ENCODE data around the gene MOXD1. TPM values are rescaled to one million over a fixed set of nuclear protein-coding genes. Genes with fewer than 3 reads are reported as not detected.

The MOXD1 gene
- total RNA-seq, 1 donor from 2014 or later: 3.8 TPM

- no peak for DNase-seq (ENCODE audit: low spot score)
These were observed 1.8 kb downstream of the MOXD1 start for GRCh38 chr6:132399376-132400074.

GRCh38 chr6:132395015-132395597 lies 6.2 kb downstream of the MOXD1 start:
- no peak for DNase-seq (ENCODE audit: low spot score)

GRCh38 chr6:132392792-132393191 lies 8.5 kb downstream of the MOXD1 start:
- DNase-seq (ENCODE audit: low spot score): no peak

GRCh38 chr6:132392270-132392646 lies 9.0 kb downstream of the MOXD1 start:
- no peak for DNase-seq (ENCODE audit: low spot score)

- DNase-seq (ENCODE audit: low spot score): peak; percentile 49
These were observed 9.6 kb downstream of the MOXD1 start for GRCh38 chr6:132391391-132392269.

GRCh38 chr6:132390451-132390850 lies 10.8 kb downstream of the MOXD1 start:
- DNase-seq (ENCODE audit: low spot score): no peak

GRCh38 chr6:132390017-132390416 lies 11.3 kb downstream of the MOXD1 start:
- no peak for DNase-seq (ENCODE audit: low spot score)

- DNase-seq (ENCODE audit: low spot score): no peak
These were observed 13.0 kb downstream of the MOXD1 start for GRCh38 chr6:132388291-132388690.

- no peak for DNase-seq (ENCODE audit: low spot score)
These were observed 18.6 kb downstream of the MOXD1 start for GRCh38 chr6:132382630-132383175.

GRCh38 chr6:132381381-132381780 lies 19.9 kb downstream of the MOXD1 start:
- no peak for DNase-seq (ENCODE audit: low spot score)

- DNase-seq (ENCODE audit: low spot score): no peak
These were observed 20.8 kb downstream of the MOXD1 start for GRCh38 chr6:132380358-132381029.

GRCh38 chr6:132369526-132369925 lies 31.7 kb downstream of the MOXD1 start:
- no peak for DNase-seq (ENCODE audit: low spot score)

GRCh38 chr6:132368916-132369481 lies 32.3 kb downstream of the MOXD1 start:
- DNase-seq (ENCODE audit: low spot score): no peak

- no peak for DNase-seq (ENCODE audit: low spot score)
These were observed 35.9 kb downstream of the MOXD1 start for GRCh38 chr6:132365281-132365907.

- no peak for DNase-seq (ENCODE audit: low spot score)
These were observed 36.8 kb downstream of the MOXD1 start for GRCh38 chr6:132364306-132365074.

GRCh38 chr6:132362442-132363185 lies 38.7 kb downstream of the MOXD1 start:
- no peak for DNase-seq (ENCODE audit: low spot score)

- no peak for DNase-seq (ENCODE audit: low spot score)
These were observed 40.2 kb downstream of the MOXD1 start for GRCh38 chr6:132361101-132361500.

- no peak for DNase-seq (ENCODE audit: low spot score)
These were observed 41.4 kb downstream of the MOXD1 start for GRCh38 chr6:132359886-132360285.

- no peak for DNase-seq (ENCODE audit: low spot score)
These were observed 44.2 kb downstream of the MOXD1 start for GRCh38 chr6:132357120-132357519.

All from mucosa of gallbladder (tissue), 1 donor.